ENCODE results near the gene TAS2R19.

TAS2R19 gene

GRCh38 chr12:10989107-10989506, 33.3 kb downstream of the TAS2R19 start:
- TF ChIP-seq, protein P1, sequence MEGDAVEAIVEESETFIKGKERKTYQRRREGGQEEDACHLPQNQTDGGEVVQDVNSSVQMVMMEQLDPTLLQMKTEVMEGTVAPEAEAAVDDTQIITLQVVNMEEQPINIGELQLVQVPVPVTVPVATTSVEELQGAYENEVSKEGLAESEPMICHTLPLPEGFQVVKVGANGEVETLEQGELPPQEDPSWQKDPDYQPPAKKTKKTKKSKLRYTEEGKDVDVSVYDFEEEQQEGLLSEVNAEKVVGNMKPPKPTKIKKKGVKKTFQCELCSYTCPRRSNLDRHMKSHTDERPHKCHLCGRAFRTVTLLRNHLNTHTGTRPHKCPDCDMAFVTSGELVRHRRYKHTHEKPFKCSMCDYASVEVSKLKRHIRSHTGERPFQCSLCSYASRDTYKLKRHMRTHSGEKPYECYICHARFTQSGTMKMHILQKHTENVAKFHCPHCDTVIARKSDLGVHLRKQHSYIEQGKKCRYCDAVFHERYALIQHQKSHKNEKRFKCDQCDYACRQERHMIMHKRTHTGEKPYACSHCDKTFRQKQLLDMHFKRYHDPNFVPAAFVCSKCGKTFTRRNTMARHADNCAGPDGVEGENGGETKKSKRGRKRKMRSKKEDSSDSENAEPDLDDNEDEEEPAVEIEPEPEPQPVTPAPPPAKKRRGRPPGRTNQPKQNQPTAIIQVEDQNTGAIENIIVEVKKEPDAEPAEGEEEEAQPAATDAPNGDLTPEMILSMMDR (IDR thresholded peaks at IDR 0.05; ENCODE audit: extremely low read depth, missing control alignments) = no peak

DNA sequence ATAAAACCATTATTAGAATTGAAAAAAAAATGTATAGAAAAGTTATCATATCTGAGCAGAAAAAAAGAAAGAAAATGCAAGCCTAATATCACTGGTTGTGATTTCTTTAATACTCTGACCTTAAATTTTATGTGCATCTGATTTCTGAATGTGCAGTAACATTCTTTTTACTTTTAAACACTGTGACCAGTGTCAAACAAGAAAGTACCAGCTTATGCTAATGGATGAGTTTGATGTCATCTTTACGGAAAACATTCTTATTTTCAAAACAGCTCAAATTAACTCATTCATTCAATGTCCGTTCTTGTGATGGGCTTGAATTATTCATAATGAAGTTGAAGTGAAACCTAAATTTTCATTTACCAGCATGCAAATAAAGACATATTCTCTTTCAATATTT, 35.6 kb downstream of the TAS2R19 start, which contains the start of gene TAS2R50:
TAS2R50 (minus strand) TSS at position 101 of the 400 bp plus-strand sequence; CDS start at position 49, 52 bp downstream.
- no peak for DNase-seq (ENCODE audit: low spot score)
- TF ChIP-seq, protein P1 (IDR thresholded peaks at IDR 0.05; ENCODE audit: extremely low read depth, missing control alignments) = no peak

More at GRCh38 chr12:10989107-10989506, 33.3 kb downstream of the TAS2R19 start:
- DNase-seq (ENCODE audit: low spot score) = no peak

- TF ChIP-seq, protein P1 (IDR thresholded peaks at IDR 0.05; ENCODE audit: extremely low read depth, missing control alignments) = no peak
- DNase-seq (ENCODE audit: low spot score) = peak; percentile 4
Measured at GRCh38 chr12:10982244-10982643, 40.2 kb downstream of the TAS2R19 start.

DNA sequence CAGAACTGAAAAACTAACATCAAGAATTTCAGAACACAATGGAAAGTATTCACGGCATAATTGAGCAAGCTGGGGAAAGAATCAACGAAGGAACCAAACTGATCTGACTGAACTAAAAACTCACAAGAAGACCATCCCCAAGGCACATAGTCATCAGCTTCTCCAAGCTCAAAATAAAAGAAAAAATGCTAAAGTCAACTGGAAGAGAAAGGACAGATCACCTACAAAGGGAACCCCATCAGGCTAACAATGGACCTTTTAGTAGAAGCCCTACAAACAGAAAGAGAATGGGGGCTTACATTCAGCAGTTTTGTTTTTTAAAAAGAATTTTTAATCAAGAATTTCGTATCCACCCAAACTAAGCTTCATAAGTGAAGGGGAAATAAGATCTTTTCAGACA, 47.5 kb downstream of the TAS2R19 start:
- TF ChIP-seq, protein P1 (IDR thresholded peaks at IDR 0.05; ENCODE audit: extremely low read depth, missing control alignments) = no peak
- no peak for DNase-seq (ENCODE audit: low spot score)
